Naive thymus-derived CD8-positive, alpha-beta T cell (primary cell): ENCODE data around the gene GPANK1. TPM values are rescaled to one million over a fixed set of nuclear protein-coding genes. Genes with fewer than 3 reads are reported as not detected.

Experiments
- ATAC-seq, 2 donors: fragments of 150-1000 bp; cut with Tn5 transposase in 1 of 2; sonication (Bioruptor Pico), chemical (Tn5 transposase) in 1 of 2; 1 replicate in 1 of 2; 2 replicates in 1 of 2; pipeline ENCODE4 v1.10.0; 2021; ENCODE audit warnings: mild to moderate bottlenecking in 2 of 2, moderate library complexity in 2 of 2
- POLR2A ChIA-PET: fragments of 350-600 bp; sonication (Branson Sonifier 250); formaldehyde crosslinking; loops from one replicate; lab custom pipeline; 2021; ENCODE audit warnings: antibody characterized with exemption; lab: Charles Lee
- DNase-seq, 10 donors: peaks; one replicate each; pipeline versions ENCODE4 v3.0.0 to v3.0.0-alpha.2; 2020 to 2022
- H3K27ac Mint-ChIP-seq, 10 donors: one replicate each; pipeline ENCODE4 v1.8.0; 2020 to 2022; ENCODE audit warnings: mild to moderate bottlenecking in 10 of 10, mixed read lengths in 10 of 10, moderate library complexity in 4 of 10, inconsistent platforms in 1 of 10
- H3K27me3 Mint-ChIP-seq, 5 donors: one replicate each; pipeline ENCODE4 v1.8.0; 2021 to 2022; ENCODE audit warnings: mixed read lengths in 5 of 5
- H3K36me3 Mint-ChIP-seq, 3 donors: one replicate each; pipeline ENCODE4 v1.8.0; 2020 to 2022; ENCODE audit warnings: mixed read lengths in 3 of 3, mild to moderate bottlenecking in 2 of 3, inconsistent platforms in 1 of 3
- H3K4me1 Mint-ChIP-seq, 4 donors: one replicate each; pipeline ENCODE4 v1.8.0; 2021 to 2022; ENCODE audit warnings: mixed read lengths in 4 of 4
- H3K4me3 Mint-ChIP-seq, 10 donors: one replicate each; pipeline ENCODE4 v1.8.0; 2020 to 2022; ENCODE audit warnings: mild to moderate bottlenecking in 10 of 10, mixed read lengths in 10 of 10, moderate library complexity in 6 of 10, inconsistent platforms in 1 of 10
- H3K9me3 Mint-ChIP-seq, 9 donors: one replicate each; pipeline ENCODE4 v1.8.0; 2020 to 2022; ENCODE audit warnings: mixed read lengths in 9 of 9, mild to moderate bottlenecking in 3 of 9, inconsistent platforms in 1 of 9, moderate library complexity in 1 of 9
- polyA plus RNA-seq, 3 donors: library from polyadenylated mRNA; unstranded; fragments of 300-500 nt; fragmentation: Illumina TruSeq; gene quantifications; one replicate each; pipeline ENCODE4 v1.2.3, GENCODE V29; 2021
- total RNA-seq, 8 experiments: library from RNA in 2 of 8; stranded (reverse) in 2 of 8; gene quantifications; one replicate each; pipeline ENCODE4 v1.2.3 and lab custom pipeline; 2021 to 2026

GPANK1 gene
- total and polyA plus RNA-seq, 5 experiments from 2014 or later, result 20.8 to 27.9 (median 22.9) TPM

GRCh38 chr6:31660381-31661261, 4.2 kb downstream of the GPANK1 start, which contains the start of gene C6orf47:
C6orf47 (minus strand) TSS chr6:31660778; CDS start chr6:31659947, 831 bp downstream.
- Mint-ChIP-seq H3K4me3 (peak within 1 kb of the TSS; percentile 85 to 95 (median 93)), H3K36me3 (peaks cover 0 to 42% (median 5%) of the 10 kb centered on the region in 3 donors), H3K27me3 (no peaks in the 10 kb centered on the region), H3K4me1 (peaks cover 39 to 89% (median 83%) of the 10 kb centered on the region in 4 donors), H3K27ac (peak within 1 kb of the TSS; percentile 84 to 93 (median 90)), H3K9me3 (no peaks in the 10 kb centered on the region)
- peak; percentile 57 to 74 for ATAC-seq
- POLR2A ChIA-PET, result interaction anchor here (0.5 to 7.9 kb wide), 18 partner anchors 8 to 753 kb away, joined by 3 to 223 read pairs (median 4); partner anchors contain the start of genes ABHD16A, APOM, BAG6 and DDX39B
- DNase-seq, result peak; percentile 59 to 81 (median 69)

GRCh38 chr6:31659649-31660380, 5.0 kb downstream of the GPANK1 start:
- peak overlapping the region; percentile 84 to 93 (median 90) for H3K27ac Mint-ChIP-seq
- peak in 7 of 10 donors; percentile 8 to 47 (median 26) for DNase-seq
- H3K36me3 Mint-ChIP-seq, result peaks cover 0 to 45% (median 5%) of the 10 kb centered on the region in 3 donors
- no peaks in the 10 kb centered on the region for H3K27me3 Mint-ChIP-seq
- no peaks in the 10 kb centered on the region for H3K9me3 Mint-ChIP-seq
- H3K4me1 Mint-ChIP-seq, result peaks cover 42 to 90% (median 87%) of the 10 kb centered on the region in 4 donors
- ATAC-seq, result peak; percentile 40 to 59
- H3K4me3 Mint-ChIP-seq, result peak overlapping the region; percentile 85 to 95 (median 93)
- POLR2A ChIA-PET, result interaction anchor here (0.5 to 7.9 kb wide), 12 partner anchors 7 to 299 kb away, joined by 3 to 223 read pairs (median 4); partner anchors contain the start of genes ABHD16A, APOM, BAG6 and NELFE

GRCh38 chr6:31658983-31659648, 5.7 kb downstream of the GPANK1 start:
- DNase-seq (no peak), ATAC-seq (no peak)
- POLR2A ChIA-PET, result interaction anchor here (0.6 to 0.7 kb wide), 6 partner anchors 54 to 228 kb away, joined by 3 to 5 read pairs (median 4); no protein-coding TSS in a partner anchor
- peaks cover 36 to 85% (median 80%) of the 10 kb centered on the region in 4 donors for H3K4me1 Mint-ChIP-seq
- peak overlapping the region in 9 of 10 donors; percentile 65 to 92 (median 89) for H3K27ac Mint-ChIP-seq
- peaks cover 0 to 41% (median 5%) of the 10 kb centered on the region in 3 donors for H3K36me3 Mint-ChIP-seq
- H3K27me3 Mint-ChIP-seq, result no peaks in the 10 kb centered on the region
- peak overlapping the region; percentile 85 to 95 (median 93) for H3K4me3 Mint-ChIP-seq
- H3K9me3 Mint-ChIP-seq, result no peaks in the 10 kb centered on the region

DNA sequence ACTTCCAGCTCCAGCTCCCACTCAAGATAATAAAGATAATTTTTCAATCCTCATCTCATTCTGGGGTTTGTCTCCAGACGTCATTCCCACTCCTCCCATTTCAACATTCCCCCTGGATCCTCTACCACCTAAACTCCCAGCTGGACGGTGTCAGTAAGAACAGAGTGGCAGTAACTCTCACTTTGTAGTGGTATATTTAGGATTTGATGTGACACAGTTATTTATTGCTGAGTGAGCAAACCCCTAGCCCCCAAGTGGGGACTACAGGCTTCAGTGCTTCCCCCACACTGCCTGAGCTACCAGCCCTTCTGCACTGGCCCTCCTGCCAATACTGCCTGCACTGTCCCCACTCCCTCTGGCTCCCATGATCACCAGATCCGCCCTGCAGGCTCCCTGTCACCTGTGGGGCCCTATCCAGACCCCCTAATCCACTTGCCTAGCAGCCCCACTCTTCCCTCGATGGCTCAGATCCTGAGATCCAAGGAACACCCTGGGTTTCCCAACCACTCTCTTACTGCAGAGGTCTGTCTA, 6.6 kb downstream of the GPANK1 start:
- no peaks in the 10 kb centered on the region for H3K9me3 Mint-ChIP-seq
- ATAC-seq (no peak), DNase-seq (no peak)
- peaks cover 0 to 32% (median 5%) of the 10 kb centered on the region in 3 donors for H3K36me3 Mint-ChIP-seq
- peaks cover 34 to 80% (median 74%) of the 10 kb centered on the region in 4 donors for H3K4me1 Mint-ChIP-seq
- H3K27ac Mint-ChIP-seq, result peak overlapping the region in 9 of 10 donors; percentile 56 to 89 (median 75)
- peak overlapping the region; percentile 27 to 95 (median 93) for H3K4me3 Mint-ChIP-seq
- POLR2A ChIA-PET, result interaction anchor here (0.7 to 1.6 kb wide), 5 partner anchors 13 to 168 kb away, joined by 3 to 5 read pairs (median 4); no protein-coding TSS in a partner anchor
- H3K27me3 Mint-ChIP-seq, result no peaks in the 10 kb centered on the region

DNA sequence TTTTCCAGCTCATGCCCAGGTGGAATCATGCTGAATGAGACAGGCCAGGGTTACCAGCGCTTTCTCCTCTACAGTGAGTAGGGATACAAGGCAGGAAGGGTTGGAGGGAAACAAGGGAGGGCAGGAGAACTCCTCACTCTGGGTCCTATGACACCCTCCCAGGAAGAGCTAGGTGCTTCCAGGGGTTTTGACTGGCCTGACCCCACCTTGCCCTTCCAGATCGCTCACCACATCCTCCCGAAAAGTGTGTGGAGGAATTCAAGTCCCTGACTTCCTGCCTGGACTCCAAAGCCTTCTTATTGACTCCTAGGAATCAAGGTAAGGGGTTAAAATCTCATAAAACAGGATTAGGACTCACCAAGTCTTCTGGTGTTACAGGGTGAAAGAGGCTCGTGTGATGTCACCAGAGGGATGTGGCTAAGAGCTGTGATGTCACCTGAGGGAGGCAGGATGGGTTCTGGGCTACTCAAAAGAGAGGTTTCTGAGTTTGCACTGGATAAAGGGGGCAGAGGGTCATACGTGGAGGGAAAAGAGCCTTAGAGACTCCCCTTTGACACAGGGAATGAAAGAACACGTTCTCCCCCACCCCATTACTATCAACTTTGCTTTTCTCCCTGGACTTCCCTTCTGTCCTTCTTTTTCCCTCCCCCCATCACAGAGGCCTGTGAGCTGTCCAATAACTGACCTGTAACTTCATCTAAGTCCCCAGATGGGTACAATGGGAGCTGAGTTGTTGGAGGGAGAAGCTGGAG, 7.2 kb downstream of the GPANK1 start:
- peak overlapping the region; percentile 44 to 89 (median 76) for H3K27ac Mint-ChIP-seq
- no peaks in the 10 kb centered on the region for H3K27me3 Mint-ChIP-seq
- POLR2A ChIA-PET, result interaction anchor here (1.0 to 1.6 kb wide), 2 partner anchors 14 kb away, joined by 3 to 5 read pairs; no protein-coding TSS in a partner anchor
- H3K9me3 Mint-ChIP-seq, result no peaks in the 10 kb centered on the region
- DNase-seq (peak in 2 of 10 donors; percentile 18 to 21), ATAC-seq (no peak)
- peak overlapping the region; percentile 16 to 95 (median 91) for H3K4me3 Mint-ChIP-seq
- H3K4me1 Mint-ChIP-seq, result peaks cover 34 to 80% (median 70%) of the 10 kb centered on the region in 4 donors
- H3K36me3 Mint-ChIP-seq, result peaks cover 0 to 30% (median 5%) of the 10 kb centered on the region in 3 donors

DNA sequence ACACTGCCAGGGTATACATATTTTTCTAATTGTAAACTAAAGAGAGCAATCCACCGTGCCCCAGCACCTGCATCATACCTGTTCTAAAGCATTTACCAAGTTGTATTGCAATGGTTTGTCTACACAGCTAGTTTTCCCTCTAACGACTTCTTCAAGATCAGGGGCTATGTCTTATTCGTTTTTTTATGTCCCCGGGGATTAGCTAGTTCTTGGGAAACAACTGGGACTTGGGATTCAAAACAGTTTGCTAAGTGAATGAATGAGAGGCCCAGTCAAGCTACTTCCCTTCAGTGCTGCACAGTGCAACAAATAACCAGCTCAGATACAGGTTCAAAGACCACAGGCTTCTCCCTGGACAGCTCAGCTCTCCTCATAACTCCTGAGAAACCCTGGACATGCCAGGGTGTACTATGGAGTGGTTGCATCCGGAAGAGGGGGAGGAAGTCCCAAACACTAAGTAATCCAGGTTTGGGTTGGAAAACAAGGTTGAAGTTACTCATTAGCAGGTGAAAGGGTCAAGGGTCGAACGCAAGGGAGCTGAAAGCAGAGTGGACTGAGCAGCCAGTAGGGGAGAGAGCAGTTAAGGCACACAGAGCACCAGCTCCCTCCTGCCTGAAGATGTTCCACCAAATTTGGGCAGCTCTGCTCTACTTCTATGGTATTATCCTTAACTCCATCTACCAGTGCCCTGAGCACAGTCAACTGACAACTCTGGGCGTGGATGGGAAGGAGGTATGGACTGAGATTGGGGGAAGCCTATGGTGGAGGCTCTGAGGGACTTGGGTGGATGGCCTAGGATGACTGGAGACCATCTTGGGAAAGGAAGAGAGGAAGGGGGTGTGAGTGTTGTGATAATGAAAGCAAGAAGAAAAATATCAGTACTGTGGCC, 9.2 kb downstream of the GPANK1 start, which contains the start of gene APOM:
Gene APOM (plus strand): TSS at position 546 of the 889 bp plus-strand sequence. CDS start 73 bp downstream, at position 619.
- Mint-ChIP-seq H3K4me1 (peaks cover 38 to 78% (median 71%) of the 10 kb centered on the region in 4 donors), H3K27me3 (peaks cover 0 to 2% (median 0%) of the 10 kb centered on the region in 5 donors), H3K9me3 (peaks cover 0 to 3% (median 0%) of the 10 kb centered on the region in 9 donors), H3K4me3 (peak within 1 kb of the TSS in 5 of 10 donors; percentile 12 to 63 (median 51)), H3K27ac (peak within 1 kb of the TSS; percentile 31 to 91 (median 66)), H3K36me3 (peaks cover 0 to 29% (median 5%) of the 10 kb centered on the region in 3 donors)
- POLR2A ChIA-PET, result interaction anchor here (0.6 to 6.6 kb wide), 4 partner anchors 8 to 1921 kb away, joined by 3 to 223 read pairs (median 4); partner anchors contain the start of genes C6orf47, CSNK2B and GPANK1
- DNase-seq, result no peak
- ATAC-seq, result no peak

DNA sequence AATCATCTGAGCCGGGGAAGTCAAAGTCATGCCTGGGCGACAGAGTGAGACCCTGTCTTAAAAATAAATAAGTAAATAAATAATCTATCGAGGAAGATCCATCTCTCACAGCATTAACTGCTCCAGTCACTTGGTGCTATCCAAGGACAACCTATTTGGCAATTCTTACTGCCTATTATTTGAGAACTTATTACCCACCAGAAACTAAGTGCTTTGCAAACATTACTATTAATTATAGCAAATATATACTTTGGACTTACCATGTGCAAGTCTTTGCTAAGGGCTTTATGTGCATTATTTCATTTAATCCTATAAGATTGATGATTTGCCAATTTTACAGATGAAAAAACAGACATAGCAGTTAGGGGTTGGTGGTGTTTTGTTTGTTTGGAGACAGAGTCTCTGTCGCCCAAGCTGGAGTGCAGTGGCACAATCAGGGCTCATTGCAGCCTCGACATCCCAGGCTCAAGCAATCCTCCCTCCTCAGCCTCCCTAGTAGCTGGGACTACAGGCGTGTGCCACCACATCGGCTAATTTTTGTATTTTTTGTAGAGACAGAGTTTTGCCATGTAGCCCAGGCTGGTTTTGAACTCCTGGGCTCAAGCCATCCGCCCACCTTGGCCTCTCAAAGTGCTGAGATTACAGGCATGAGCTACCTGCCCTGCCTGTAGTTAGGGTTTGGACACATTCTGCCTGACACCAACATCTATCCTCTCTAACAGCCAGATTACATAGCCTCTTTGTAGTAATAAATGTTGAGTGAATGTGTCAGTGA, 10.0 kb downstream of the GPANK1 start:
- H3K9me3 Mint-ChIP-seq, result peaks cover 0 to 3% (median 0%) of the 10 kb centered on the region in 9 donors
- peaks cover 0 to 36% (median 4%) of the 10 kb centered on the region in 3 donors for H3K36me3 Mint-ChIP-seq
- peak overlapping the region in 3 of 10 donors; percentile 28 to 57 (median 50) for H3K4me3 Mint-ChIP-seq

DNA sequence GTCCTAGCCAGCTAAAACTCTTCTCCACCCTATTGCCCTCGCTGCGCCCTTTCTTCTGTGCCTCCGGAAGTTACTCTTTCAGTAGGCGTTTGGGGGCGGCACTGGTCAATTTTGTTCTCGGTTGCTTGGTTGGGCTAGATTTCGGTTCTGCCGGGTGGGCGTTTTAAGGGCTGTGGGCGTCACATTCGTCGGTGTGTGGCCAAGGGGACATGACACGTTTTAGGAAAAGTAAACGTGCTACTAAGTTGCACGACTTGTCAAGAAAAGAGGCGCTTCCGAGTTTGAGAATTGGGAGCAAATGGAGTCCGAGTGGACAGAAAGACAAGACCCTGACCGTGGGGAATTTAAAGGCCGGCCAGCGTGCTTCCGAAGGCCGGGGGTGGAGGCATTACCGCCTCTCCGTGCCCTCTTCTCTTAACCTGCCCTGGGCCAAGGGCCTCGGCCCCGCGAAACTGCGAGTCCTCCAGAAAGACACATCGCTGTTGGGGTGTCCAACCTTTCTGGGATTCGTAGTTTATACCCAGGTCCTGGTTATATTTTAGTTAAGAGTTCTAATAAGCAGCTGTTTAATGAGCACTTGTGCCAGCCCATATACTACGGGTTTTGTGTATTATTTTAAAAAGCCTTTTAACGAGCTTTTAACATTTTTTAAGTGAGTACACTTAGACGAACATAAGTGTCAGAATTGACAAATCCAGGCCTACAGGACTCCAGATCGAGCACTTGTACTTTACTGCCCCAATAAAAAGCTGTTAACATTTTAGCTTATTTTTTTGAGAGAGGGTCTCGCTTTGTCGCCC, 11.7 kb downstream of the GPANK1 start:
- Mint-ChIP-seq H3K4me3 (peak overlapping the region; percentile 88 to 99 (median 95)), H3K9me3 (peaks cover 0 to 3% (median 0%) of the 10 kb centered on the region in 9 donors), H3K36me3 (peaks cover 0 to 47% (median 4%) of the 10 kb centered on the region in 3 donors), H3K27me3 (peaks cover 0 to 2% (median 0%) of the 10 kb centered on the region in 5 donors), H3K4me1 (peaks cover 25 to 70% (median 67%) of the 10 kb centered on the region in 4 donors), H3K27ac (peak overlapping the region; percentile 97 to 100 (median 100))
- ATAC-seq (peak; percentile 74 to 75), DNase-seq (peak in 5 of 10 donors; percentile 65 to 94 (median 87))
- POLR2A ChIA-PET, result interaction anchor here (0.7 to 6.6 kb wide), 47 partner anchors 11 to 1439 kb away, joined by 3 to 223 read pairs (median 6); partner anchors contain the start of genes ABHD16A, ATP6V1G2, C6orf47 and CSNK2B

More for the DNA sequence above, 10.0 kb downstream of the GPANK1 start:
- DNase-seq, result no peak
- Mint-ChIP-seq H3K27ac (peak overlapping the region in 5 of 10 donors; percentile 20 to 67 (median 41)), H3K27me3 (peaks cover 0 to 2% (median 0%) of the 10 kb centered on the region in 5 donors), H3K4me1 (peaks cover 34 to 79% (median 72%) of the 10 kb centered on the region in 4 donors)
- POLR2A ChIA-PET, result interaction anchor here (0.7 to 6.6 kb wide), 9 partner anchors 9 to 931 kb away, joined by 3 to 223 read pairs (median 4); partner anchors contain the start of genes C6orf47, CSNK2B, GPANK1 and LSM2
- no peak for ATAC-seq
